Naive B cell (primary cell): ENCODE data around the gene CLEC1B. TPM values are rescaled to one million over a fixed set of nuclear protein-coding genes. Genes with fewer than 3 reads are reported as not detected.
"Not testable (repeated sequence)": the region's sequence is repeated elsewhere in the genome, so short reads cannot be mapped to it uniquely, and the experiment has no call there.

Source experiments
- ATAC-seq, 2 donors: fragments of 150-1000 bp; cut with Tn5 transposase; 2 replicates each; pipeline ENCODE4 v1.10.0; 2021; ENCODE audit warnings: low read depth in 2 of 2, mild to moderate bottlenecking in 2 of 2, moderate library complexity in 2 of 2
- DNase-seq: peaks from one replicate; pipeline ENCODE4 v3.0.0; 2022
- H3K27ac Mint-ChIP-seq, 6 donors: one replicate each; pipeline ENCODE4 v1.8.0; 2020 to 2022; ENCODE audit warnings: mild to moderate bottlenecking in 6 of 6, mixed read lengths in 6 of 6, moderate library complexity in 5 of 6, inconsistent platforms in 2 of 6
- H3K27me3 Mint-ChIP-seq, 3 donors: one replicate each; pipeline ENCODE4 v1.8.0; 2021 to 2022; ENCODE audit warnings: mixed read lengths in 3 of 3, mild to moderate bottlenecking in 1 of 3
- H3K36me3 Mint-ChIP-seq, 2 donors: one replicate each; pipeline ENCODE4 v1.8.0; 2020 to 2022; ENCODE audit warnings: mixed read lengths in 2 of 2, inconsistent platforms in 1 of 2, mild to moderate bottlenecking in 1 of 2
- H3K4me1 Mint-ChIP-seq, 3 donors: one replicate each; pipeline ENCODE4 v1.8.0; 2020 to 2022; ENCODE audit warnings: mixed read lengths in 3 of 3, inconsistent platforms in 1 of 3, mild to moderate bottlenecking in 1 of 3, moderate library complexity in 1 of 3
- H3K4me3 Mint-ChIP-seq, 8 donors: one replicate each; pipeline ENCODE4 v1.8.0; 2020 to 2022; ENCODE audit warnings: mild to moderate bottlenecking in 8 of 8, mixed read lengths in 8 of 8, moderate library complexity in 8 of 8, inconsistent platforms in 2 of 8
- H3K9me3 Mint-ChIP-seq, 7 donors: one replicate each; pipeline ENCODE4 v1.8.0; 2020 to 2022; ENCODE audit warnings: mixed read lengths in 7 of 7, mild to moderate bottlenecking in 5 of 7, inconsistent platforms in 2 of 7, moderate library complexity in 1 of 7
- polyA plus RNA-seq, 6 donors: library from polyadenylated mRNA; unstranded; fragments of 300-500 nt; fragmentation: Illumina TruSeq; gene quantifications; one replicate each; pipeline ENCODE4 v1.2.3, GENCODE V29; 2021; ENCODE audit warnings: low read depth in 6 of 6

Gene CLEC1B
- polyA plus RNA-seq, 6 donors from 2014 or later = 0.48 to 3.1 (median 1.3) TPM

- DNase-seq (no peak), ATAC-seq (no peak)
- H3K9me3 Mint-ChIP-seq = peaks cover 0 to 6% (median 2%) of the 10 kb centered on the region in 7 donors
Observed at GRCh38 chr12:9961901-9962300, 37.0 kb downstream of the CLEC1B start.

GRCh38 chr12:9961106-9961505 is 37.8 kb downstream of the CLEC1B start:
- H3K4me1 Mint-ChIP-seq = peaks cover 20 to 28% (median 26%) of the 10 kb centered on the region in 3 donors
- H3K9me3 Mint-ChIP-seq = peaks cover 0 to 1% (median 0%) of the 10 kb centered on the region in 7 donors
- H3K36me3 Mint-ChIP-seq = no peaks in the 10 kb centered on the region
- peaks cover 0 to 11% (median 6%) of the 10 kb centered on the region in 3 donors for H3K27me3 Mint-ChIP-seq
- DNase-seq (no peak), ATAC-seq (peak; percentile 33 to 48)
- H3K27ac Mint-ChIP-seq = peak overlapping the region in 1 of 6 donors; percentile 8
- peak overlapping the region in 6 of 8 donors; percentile 37 to 82 (median 48) for H3K4me3 Mint-ChIP-seq

More at GRCh38 chr12:9961901-9962300, 37.0 kb downstream of the CLEC1B start:
- H3K4me1 Mint-ChIP-seq = peaks cover 20 to 28% (median 26%) of the 10 kb centered on the region in 3 donors
- peaks cover 0 to 5% of the 10 kb centered on the region in 2 donors for H3K36me3 Mint-ChIP-seq
- H3K4me3 Mint-ChIP-seq = peak overlapping the region in 1 of 8 donors; percentile 18
- peaks cover 3 to 6% (median 5%) of the 10 kb centered on the region in 3 donors for H3K27me3 Mint-ChIP-seq
- H3K27ac Mint-ChIP-seq = no peak overlapping the region

GRCh38 chr12:9960590-9960989 is 38.3 kb downstream of the CLEC1B start:
- DNase-seq (no peak), ATAC-seq (peak; percentile 43 to 53)
- H3K36me3 Mint-ChIP-seq = no peaks in the 10 kb centered on the region
- H3K27ac Mint-ChIP-seq = peak overlapping the region in 2 of 6 donors; percentile 8 to 9
- peaks cover 0 to 16% (median 6%) of the 10 kb centered on the region in 3 donors for H3K27me3 Mint-ChIP-seq
- no peaks in the 10 kb centered on the region for H3K9me3 Mint-ChIP-seq
- peaks cover 20 to 28% (median 26%) of the 10 kb centered on the region in 3 donors for H3K4me1 Mint-ChIP-seq
- H3K4me3 Mint-ChIP-seq = peak overlapping the region in 7 of 8 donors; percentile 40 to 82 (median 57)

GRCh38 chr12:9957834-9958233 is 41.1 kb downstream of the CLEC1B start:
- Mint-ChIP-seq H3K9me3 (no peaks in the 10 kb centered on the region), H3K36me3 (no peaks in the 10 kb centered on the region), H3K27ac (no peak overlapping the region), H3K4me1 (peaks cover 20 to 28% (median 26%) of the 10 kb centered on the region in 3 donors), H3K27me3 (peaks cover 0 to 19% (median 6%) of the 10 kb centered on the region in 3 donors), H3K4me3 (no peak overlapping the region)
- DNase-seq (no peak), ATAC-seq (peak; percentile 61 to 72)

- H3K27me3 Mint-ChIP-seq = peaks cover 0 to 13% (median 11%) of the 10 kb centered on the region in 3 donors
- not testable (repeated sequence) for H3K4me3 Mint-ChIP-seq, DNase-seq, ATAC-seq, H3K9me3 Mint-ChIP-seq, H3K36me3 Mint-ChIP-seq, H3K27ac Mint-ChIP-seq
- peaks cover 28 to 38% (median 35%) of the 10 kb centered on the region in 3 donors for H3K4me1 Mint-ChIP-seq
Observed at GRCh38 chr12:9952954-9953729, 45.8 kb downstream of the CLEC1B start.

GRCh38 chr12:9951026-9951675 is 47.8 kb downstream of the CLEC1B start:
- ATAC-seq (no peak), DNase-seq (no peak)
- H3K36me3 Mint-ChIP-seq = no peaks in the 10 kb centered on the region
- H3K4me1 Mint-ChIP-seq = peaks cover 31 to 41% (median 33%) of the 10 kb centered on the region in 3 donors
- H3K9me3 Mint-ChIP-seq = peaks cover 0 to 2% (median 0%) of the 10 kb centered on the region in 7 donors
- H3K4me3 Mint-ChIP-seq = peak overlapping the region in 4 of 8 donors; percentile 11 to 60 (median 34)
- no peak overlapping the region for H3K27ac Mint-ChIP-seq
- peaks cover 0 to 8% (median 5%) of the 10 kb centered on the region in 3 donors for H3K27me3 Mint-ChIP-seq

- DNase-seq (peak; percentile 57), ATAC-seq (peak; percentile 94 to 97)
- Mint-ChIP-seq H3K9me3 (peaks cover 0 to 2% (median 0%) of the 10 kb centered on the region in 7 donors), H3K27ac (peak overlapping the region in 3 of 6 donors; percentile 1 to 50 (median 9)), H3K27me3 (peaks cover 0 to 5% (median 5%) of the 10 kb centered on the region in 3 donors), H3K36me3 (no peaks in the 10 kb centered on the region), H3K4me1 (peaks cover 36 to 50% (median 40%) of the 10 kb centered on the region in 3 donors), H3K4me3 (peak overlapping the region in 6 of 8 donors; percentile 1 to 67 (median 20))
Observed at GRCh38 chr12:9948606-9949296, 50.2 kb downstream of the CLEC1B start.

- H3K4me3 Mint-ChIP-seq = peak overlapping the region in 6 of 8 donors; percentile 39 to 75 (median 60)
- H3K27me3 Mint-ChIP-seq = peaks cover 0 to 5% (median 5%) of the 10 kb centered on the region in 3 donors
- peaks cover 36 to 54% (median 40%) of the 10 kb centered on the region in 3 donors for H3K4me1 Mint-ChIP-seq
- no peaks in the 10 kb centered on the region for H3K36me3 Mint-ChIP-seq
- DNase-seq (peak; percentile 35), ATAC-seq (peak; percentile 21 to 24)
- peak overlapping the region in 4 of 6 donors; percentile 79 to 96 (median 90) for H3K27ac Mint-ChIP-seq
- H3K9me3 Mint-ChIP-seq = peaks cover 0 to 2% (median 0%) of the 10 kb centered on the region in 7 donors
Observed at GRCh38 chr12:9947674-9948073, 51.2 kb downstream of the CLEC1B start.

- Mint-ChIP-seq H3K9me3 (peaks cover 0 to 2% (median 0%) of the 10 kb centered on the region in 7 donors), H3K4me3 (peak overlapping the region in 1 of 8 donors; percentile 59), H3K36me3 (no peaks in the 10 kb centered on the region), H3K27me3 (peaks cover 3 to 20% (median 5%) of the 10 kb centered on the region in 3 donors), H3K4me1 (peaks cover 25 to 33% (median 28%) of the 10 kb centered on the region in 3 donors), H3K27ac (peak overlapping the region in 1 of 6 donors; percentile 8)
- DNase-seq (no peak), ATAC-seq (no peak)
Observed at GRCh38 chr12:9944391-9944790, 54.5 kb downstream of the CLEC1B start.

GRCh38 chr12:9943240-9943639 is 55.7 kb downstream of the CLEC1B start:
- ATAC-seq (peak; percentile 81 to 84), DNase-seq (peak; percentile 44)
- H3K27ac Mint-ChIP-seq = peak overlapping the region in 3 of 6 donors; percentile 49 to 62 (median 58)
- peak overlapping the region; percentile 27 to 84 (median 65) for H3K4me3 Mint-ChIP-seq
- peaks cover 9 to 22% (median 12%) of the 10 kb centered on the region in 3 donors for H3K27me3 Mint-ChIP-seq
- peaks cover 16 to 23% (median 21%) of the 10 kb centered on the region in 3 donors for H3K4me1 Mint-ChIP-seq
- H3K36me3 Mint-ChIP-seq = no peaks in the 10 kb centered on the region
- peaks cover 0 to 2% (median 0%) of the 10 kb centered on the region in 7 donors for H3K9me3 Mint-ChIP-seq
